Body of pancreas (tissue), 4 donors: Measurements from ENCODE around the gene DENND1C.

ENCODE experiments used
- POLR2A ChIP-seq, 3 donors: fragments of 450-650 bp; IDR thresholded peaks; one replicate each; pipeline ENCODE4 v1.6.1; 2016; ENCODE audit warnings: antibody characterized with exemption in 3 of 3, mild to moderate bottlenecking in 2 of 3
- TF ChIP-seq, protein P1 (sequence below), 7 experiments: fragments of 450-650 bp in 4 of 7; fragments of 200-600 bp in 3 of 7; sonication (generic) in 3 of 7; IDR thresholded peaks; one replicate each; pipeline ENCODE4 v1.5.1; 2016 to 2019; ENCODE audit warnings: antibody characterized with exemption in 7 of 7

DNA sequence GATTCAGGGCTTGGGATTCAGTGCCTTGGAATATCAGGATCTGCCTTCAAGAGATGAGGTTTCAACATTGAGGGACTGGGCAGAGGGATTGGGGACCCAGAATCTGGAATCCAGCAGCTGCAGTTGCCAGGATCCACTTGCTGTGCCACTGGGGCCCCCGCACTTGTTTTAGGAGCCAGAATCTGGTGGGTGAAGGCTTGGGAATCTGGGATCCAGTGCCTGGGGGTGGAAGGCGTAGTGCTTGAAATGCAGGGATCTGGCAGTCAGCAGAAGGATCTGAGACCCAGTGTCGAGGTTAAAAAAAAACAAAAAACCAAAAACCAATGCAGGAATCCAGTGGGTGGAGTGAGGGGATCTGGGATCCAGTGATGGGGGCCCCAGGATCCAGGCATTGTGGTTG is 40.7 kb downstream of the DENND1C start:
- no peak for TF ChIP-seq POLR2A (IDR thresholded peaks at IDR 0.05)
- TF ChIP-seq, protein P1, sequence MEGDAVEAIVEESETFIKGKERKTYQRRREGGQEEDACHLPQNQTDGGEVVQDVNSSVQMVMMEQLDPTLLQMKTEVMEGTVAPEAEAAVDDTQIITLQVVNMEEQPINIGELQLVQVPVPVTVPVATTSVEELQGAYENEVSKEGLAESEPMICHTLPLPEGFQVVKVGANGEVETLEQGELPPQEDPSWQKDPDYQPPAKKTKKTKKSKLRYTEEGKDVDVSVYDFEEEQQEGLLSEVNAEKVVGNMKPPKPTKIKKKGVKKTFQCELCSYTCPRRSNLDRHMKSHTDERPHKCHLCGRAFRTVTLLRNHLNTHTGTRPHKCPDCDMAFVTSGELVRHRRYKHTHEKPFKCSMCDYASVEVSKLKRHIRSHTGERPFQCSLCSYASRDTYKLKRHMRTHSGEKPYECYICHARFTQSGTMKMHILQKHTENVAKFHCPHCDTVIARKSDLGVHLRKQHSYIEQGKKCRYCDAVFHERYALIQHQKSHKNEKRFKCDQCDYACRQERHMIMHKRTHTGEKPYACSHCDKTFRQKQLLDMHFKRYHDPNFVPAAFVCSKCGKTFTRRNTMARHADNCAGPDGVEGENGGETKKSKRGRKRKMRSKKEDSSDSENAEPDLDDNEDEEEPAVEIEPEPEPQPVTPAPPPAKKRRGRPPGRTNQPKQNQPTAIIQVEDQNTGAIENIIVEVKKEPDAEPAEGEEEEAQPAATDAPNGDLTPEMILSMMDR (IDR thresholded peaks at IDR 0.05): no peak
